ENCODE measurements around the gene CLPSL1.

The CLPSL1 gene

DNA sequence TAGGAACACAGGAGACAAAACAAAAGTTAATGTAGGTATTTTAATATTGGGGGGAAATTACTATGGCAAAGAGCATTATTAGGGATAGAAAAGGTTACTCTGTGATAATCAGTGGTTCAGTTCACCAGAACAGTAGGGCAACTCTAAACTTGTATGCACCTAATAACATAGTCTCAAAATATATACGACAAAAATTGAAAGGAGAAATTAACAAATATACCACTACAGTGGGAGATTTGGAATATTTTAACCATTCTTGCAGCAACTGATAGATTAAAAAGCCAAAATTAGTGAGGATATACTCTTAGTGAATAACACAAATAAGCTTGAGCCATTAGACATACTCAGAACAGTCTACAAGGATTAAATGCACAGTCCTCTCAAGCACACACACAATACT lies 32.9 kb upstream of the CLPSL1 start:
- Mint-ChIP-seq H3K36me3 (peaks cover 0 to 1% of the 10 kb centered on the region in 2 donors), H3K4me1 (no peaks in the 10 kb centered on the region)

DNA sequence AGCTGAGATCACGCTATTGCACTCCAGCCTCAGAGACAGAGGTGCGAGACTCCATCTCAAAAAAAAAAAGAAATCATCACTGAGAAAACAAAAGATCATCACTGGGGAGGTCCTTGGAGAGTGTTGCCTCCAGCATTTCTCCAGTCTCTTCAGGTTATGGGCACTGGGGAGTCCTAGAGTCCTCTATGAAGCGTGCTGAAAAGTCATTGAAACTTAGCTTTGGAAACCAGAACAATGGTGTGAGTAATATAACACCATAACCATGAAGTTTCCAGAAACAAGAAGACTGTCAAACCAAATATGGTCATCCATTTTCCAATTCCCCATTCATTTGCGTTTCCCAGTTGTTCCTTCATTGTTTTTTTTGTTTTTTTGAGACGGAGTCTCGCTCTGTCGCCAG lies 30.3 kb upstream of the CLPSL1 start:
- peaks cover 0 to 4% of the 10 kb centered on the region in 2 donors for H3K27me3 Mint-ChIP-seq
- H3K4me1 Mint-ChIP-seq: no peaks in the 10 kb centered on the region
- H3K36me3 Mint-ChIP-seq: peaks cover 0 to 1% of the 10 kb centered on the region in 2 donors
- H3K27ac Mint-ChIP-seq: no peak overlapping the region
- peaks cover 0 to 4% of the 10 kb centered on the region in 2 donors for H3K9me3 Mint-ChIP-seq
- DNase-seq (no peak), ATAC-seq (replicated peaks) (no peak)
- no peak overlapping the region for H3K4me3 Mint-ChIP-seq

More for the DNA sequence above, 32.9 kb upstream of the CLPSL1 start:
- no peak for ATAC-seq (replicated peaks)
- H3K27ac Mint-ChIP-seq: no peak overlapping the region
- no peak for DNase-seq
- peaks cover 0 to 4% of the 10 kb centered on the region in 2 donors for H3K9me3 Mint-ChIP-seq
- no peak overlapping the region for H3K4me3 Mint-ChIP-seq
- peaks cover 2 to 4% of the 10 kb centered on the region in 2 donors for H3K27me3 Mint-ChIP-seq

DNA sequence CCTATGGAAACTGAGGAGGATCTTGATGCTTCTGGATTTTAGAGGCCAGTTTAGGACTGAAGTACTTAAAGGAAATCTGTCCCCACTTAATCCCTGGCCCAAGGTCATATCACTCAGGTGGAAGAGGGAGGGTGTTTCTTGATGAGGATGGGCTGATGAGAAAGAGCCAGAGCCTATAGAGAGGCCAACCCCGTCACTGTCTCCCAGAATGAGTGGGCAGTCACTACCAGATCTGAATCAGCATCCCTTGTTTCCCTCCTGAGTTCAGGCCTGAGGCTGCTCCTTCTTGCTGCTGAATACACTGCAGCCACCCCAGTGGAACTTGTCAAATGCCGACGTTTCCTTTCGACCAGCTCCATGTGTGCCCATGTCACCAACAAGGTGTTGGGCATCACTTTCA lies 29.2 kb upstream of the CLPSL1 start:
- ATAC-seq (replicated peaks): peak in 1 of 2 donors; percentile 36
- Mint-ChIP-seq H3K27me3 (peaks cover 0 to 4% of the 10 kb centered on the region in 2 donors), H3K27ac (no peak overlapping the region), H3K4me3 (no peak overlapping the region), H3K36me3 (peaks cover 0 to 1% of the 10 kb centered on the region in 2 donors), H3K9me3 (peaks cover 0 to 4% of the 10 kb centered on the region in 2 donors), H3K4me1 (no peaks in the 10 kb centered on the region)
- DNase-seq: no peak

DNA sequence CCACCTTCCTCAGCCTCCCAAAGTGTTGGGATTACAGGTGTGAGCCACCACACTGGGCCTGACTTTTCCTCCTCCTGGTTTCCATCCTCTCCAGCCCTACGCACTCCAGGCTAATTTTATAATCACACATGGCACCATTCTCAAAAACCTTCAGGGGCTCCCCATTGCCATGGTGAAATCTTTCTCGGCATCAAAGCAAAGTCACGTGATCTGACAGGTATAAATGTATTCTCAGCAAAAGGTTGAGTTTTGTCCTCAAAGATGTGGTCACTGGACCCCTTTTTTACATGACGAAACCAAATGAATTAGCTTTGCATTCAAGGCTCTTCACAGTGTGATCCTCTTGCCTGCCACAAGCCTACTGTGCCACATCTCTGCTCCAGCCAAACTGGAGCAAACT lies 28.5 kb upstream of the CLPSL1 start:
- no peak for DNase-seq
- H3K36me3 Mint-ChIP-seq: peaks cover 0 to 1% of the 10 kb centered on the region in 2 donors
- H3K4me3 Mint-ChIP-seq: no peak overlapping the region
- H3K9me3 Mint-ChIP-seq: peaks cover 0 to 4% of the 10 kb centered on the region in 2 donors
- H3K27ac Mint-ChIP-seq: no peak overlapping the region
- H3K27me3 Mint-ChIP-seq: peaks cover 0 to 4% of the 10 kb centered on the region in 2 donors
- no peak for ATAC-seq (replicated peaks)
- peaks cover under 1% of the 10 kb centered on the region in 2 donors for H3K4me1 Mint-ChIP-seq

- no peak for DNase-seq
- Mint-ChIP-seq H3K27ac (no peak overlapping the region), H3K4me3 (no peak overlapping the region), H3K4me1 (peaks cover 16 to 23% of the 10 kb centered on the region in 2 donors), H3K27me3 (peaks cover 0 to 4% of the 10 kb centered on the region in 2 donors), H3K9me3 (no peaks in the 10 kb centered on the region), H3K36me3 (no peaks in the 10 kb centered on the region)
- no peak for ATAC-seq (replicated peaks)
Measured at GRCh38 chr6:35754452-35755277, 26.2 kb upstream of the CLPSL1 start.

- peaks cover 0 to 5% of the 10 kb centered on the region in 2 donors for H3K9me3 Mint-ChIP-seq
- H3K36me3 Mint-ChIP-seq: peaks cover 5% of the 10 kb centered on the region in 2 donors
- peaks cover 20 to 23% of the 10 kb centered on the region in 2 donors for H3K4me1 Mint-ChIP-seq
- H3K4me3 Mint-ChIP-seq: no peak overlapping the region
- peaks cover 6 to 9% of the 10 kb centered on the region in 2 donors for H3K27me3 Mint-ChIP-seq
- no peak overlapping the region for H3K27ac Mint-ChIP-seq
- DNase-seq (no peak), ATAC-seq (replicated peaks) (no peak)
Measured at GRCh38 chr6:35755278-35755924, 25.4 kb upstream of the CLPSL1 start.

DNA sequence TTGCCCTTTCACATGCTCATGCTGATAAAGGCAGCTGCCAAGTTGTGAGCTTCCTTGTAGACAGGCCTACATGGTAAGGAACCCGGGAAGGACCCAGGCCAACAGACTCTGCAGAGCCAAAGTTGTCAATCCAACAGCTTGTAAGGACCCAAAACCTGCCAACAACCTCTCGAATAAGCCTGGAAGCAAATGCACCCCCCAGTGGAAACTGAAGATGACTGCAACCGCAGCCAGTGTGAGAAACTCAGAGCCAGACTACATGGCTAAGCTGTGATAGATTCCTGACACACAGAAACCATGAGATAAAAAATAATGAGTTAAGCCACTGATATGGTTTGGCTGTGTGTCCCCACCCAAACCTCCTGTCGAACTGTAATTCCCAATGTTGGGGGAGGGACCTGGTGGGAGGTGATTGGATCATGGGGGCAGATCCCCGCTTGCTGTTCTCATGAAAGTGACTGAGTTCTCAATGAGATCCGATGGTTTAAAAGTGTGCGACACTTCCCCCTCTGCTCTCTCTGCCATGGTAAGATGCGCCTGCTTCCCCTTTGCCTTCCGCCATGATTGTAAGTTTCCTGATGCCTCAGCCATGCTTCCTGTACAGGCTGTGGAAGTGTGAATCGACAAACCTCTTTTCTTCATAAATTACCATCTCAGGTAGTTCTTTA lies 23.2 kb upstream of the CLPSL1 start:
- peaks cover 6 to 8% of the 10 kb centered on the region in 2 donors for H3K36me3 Mint-ChIP-seq
- H3K4me3 Mint-ChIP-seq: no peak overlapping the region
- no peak overlapping the region for H3K27ac Mint-ChIP-seq
- peaks cover 21 to 23% of the 10 kb centered on the region in 2 donors for H3K4me1 Mint-ChIP-seq
- ATAC-seq (replicated peaks) (peak in 1 of 2 donors; percentile 38), DNase-seq (no peak)
- peaks cover 0 to 8% of the 10 kb centered on the region in 2 donors for H3K9me3 Mint-ChIP-seq
- H3K27me3 Mint-ChIP-seq: peaks cover 17 to 25% of the 10 kb centered on the region in 2 donors

- DNase-seq (no peak), ATAC-seq (replicated peaks) (no peak)
- Mint-ChIP-seq H3K27ac (no peak overlapping the region), H3K4me1 (peaks cover 31 to 32% of the 10 kb centered on the region in 2 donors), H3K9me3 (peaks cover 0 to 8% of the 10 kb centered on the region in 2 donors), H3K36me3 (peaks cover 6 to 8% of the 10 kb centered on the region in 2 donors), H3K27me3 (peaks cover 34 to 44% of the 10 kb centered on the region in 2 donors), H3K4me3 (no peak overlapping the region)
Measured at GRCh38 chr6:35759426-35759825, 21.4 kb upstream of the CLPSL1 start.

DNA sequence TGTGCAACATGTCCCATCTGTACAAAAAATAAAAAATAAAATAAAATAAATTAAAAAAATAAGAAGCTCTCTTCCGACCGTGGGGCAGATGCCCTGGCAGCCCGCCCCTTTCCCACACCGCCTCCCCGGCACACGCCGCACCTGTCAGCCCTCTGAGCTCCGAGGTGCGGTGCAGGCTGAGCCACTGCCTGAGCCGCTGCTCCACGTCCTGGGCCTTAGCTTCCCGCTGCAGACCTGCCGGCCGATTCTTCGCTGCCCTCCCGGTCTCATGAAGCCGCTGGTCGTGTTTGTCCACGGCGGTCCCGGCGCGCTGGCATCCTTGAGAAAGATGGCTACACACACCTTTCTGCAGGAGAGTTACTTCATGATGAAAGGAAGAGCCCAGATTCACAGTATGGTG lies 15.1 kb upstream of the CLPSL1 start:
- Mint-ChIP-seq H3K27ac (no peak overlapping the region), H3K4me3 (no peak overlapping the region)

DNA sequence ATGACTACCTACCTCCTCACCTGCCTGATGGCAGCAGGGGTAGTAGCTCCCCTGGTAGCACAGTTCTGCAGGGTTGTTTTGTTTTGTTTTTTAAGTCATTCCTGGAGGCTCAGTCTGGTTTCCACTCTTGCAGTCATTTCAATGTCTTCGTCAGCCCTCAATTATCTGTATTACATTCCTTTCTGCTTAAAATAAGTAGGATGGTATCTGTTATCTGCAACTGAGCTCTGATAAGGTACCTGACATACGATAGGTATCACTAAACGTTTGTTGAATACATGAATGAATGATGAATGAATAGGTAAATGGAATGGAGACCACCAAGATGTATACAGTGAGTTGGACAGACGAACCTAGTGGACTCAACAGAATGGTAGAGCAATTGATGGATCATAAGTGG lies 11.6 kb upstream of the CLPSL1 start:
- Mint-ChIP-seq H3K9me3 (no peaks in the 10 kb centered on the region), H3K36me3 (no peaks in the 10 kb centered on the region), H3K27me3 (peaks cover 8 to 11% of the 10 kb centered on the region in 2 donors), H3K4me3 (no peak overlapping the region), H3K27ac (no peak overlapping the region), H3K4me1 (peaks cover 21 to 28% of the 10 kb centered on the region in 2 donors)
- no peak for DNase-seq
- ATAC-seq (replicated peaks): no peak

More for the DNA sequence above, 15.1 kb upstream of the CLPSL1 start:
- Mint-ChIP-seq H3K36me3 (no peaks in the 10 kb centered on the region), H3K9me3 (no peaks in the 10 kb centered on the region), H3K27me3 (peaks cover 32 to 44% of the 10 kb centered on the region in 2 donors), H3K4me1 (peaks cover 15 to 19% of the 10 kb centered on the region in 2 donors)
- ATAC-seq (replicated peaks): no peak
- no peak for DNase-seq

GRCh38 chr6:35771343-35771627 lies 9.5 kb upstream of the CLPSL1 start:
- ATAC-seq (replicated peaks): no peak
- Mint-ChIP-seq H3K9me3 (no peaks in the 10 kb centered on the region), H3K4me3 (no peak overlapping the region), H3K27me3 (no peaks in the 10 kb centered on the region), H3K4me1 (peaks cover 19 to 28% of the 10 kb centered on the region in 2 donors), H3K36me3 (no peaks in the 10 kb centered on the region), H3K27ac (no peak overlapping the region)
- DNase-seq: no peak

GRCh38 chr6:35774116-35774794 lies 6.6 kb upstream of the CLPSL1 start:
- Mint-ChIP-seq H3K4me1 (peaks cover 25 to 42% of the 10 kb centered on the region in 2 donors), H3K27me3 (peaks cover 11 to 15% of the 10 kb centered on the region in 2 donors), H3K36me3 (no peaks in the 10 kb centered on the region), H3K9me3 (no peaks in the 10 kb centered on the region), H3K4me3 (no peak overlapping the region), H3K27ac (no peak overlapping the region)
- ATAC-seq (replicated peaks) (no peak), DNase-seq (no peak)

- ATAC-seq (replicated peaks) (no peak), DNase-seq (no peak)
- H3K4me1 Mint-ChIP-seq: peaks cover 27 to 42% of the 10 kb centered on the region in 2 donors
- no peak overlapping the region for H3K4me3 Mint-ChIP-seq
- H3K27ac Mint-ChIP-seq: no peak overlapping the region
- H3K9me3 Mint-ChIP-seq: no peaks in the 10 kb centered on the region
- peaks cover 11 to 18% of the 10 kb centered on the region in 2 donors for H3K27me3 Mint-ChIP-seq
- H3K36me3 Mint-ChIP-seq: no peaks in the 10 kb centered on the region
Measured at GRCh38 chr6:35775031-35775430, 5.8 kb upstream of the CLPSL1 start.

Measured in stimulated activated naive B cell treated with anti-CD40 and anti-IgM and Interleukin-4, amounts not matched to agents 10 μg/mL and 1 μg/mL and 100 μg/mL, for 72 hours (primary cell).